Measurements from ENCODE around the gene IL34. TPM values are rescaled to one million over a fixed set of nuclear protein-coding genes. Genes with fewer than 3 reads are reported as not detected.

Gene IL34
- total RNA-seq, 1 experiment from 2014 or later: 4.4 TPM

- H2BK120ac ChIP-seq (ENCODE audit: low read depth, low read length, poor library complexity, severe bottlenecking): no peak overlapping the region
- H3K79me1 ChIP-seq (ENCODE audit: insufficient read depth, low read depth, low read length, poor library complexity, severe bottlenecking): no peaks in the 10 kb centered on the region
- H2BK15ac ChIP-seq (ENCODE audit: low read depth, low read length): no peak overlapping the region
- H3T11ph ChIP-seq (ENCODE audit: low read length): no peak overlapping the region
- H3K79me2 ChIP-seq (ENCODE audit: insufficient read depth, low read length): no peaks in the 10 kb centered on the region
- H4K5ac ChIP-seq (ENCODE audit: insufficient read length, low read depth, low read length): no peak overlapping the region
- no peak overlapping the region for H3K14ac ChIP-seq (ENCODE audit: insufficient read depth, low read length)
- H2BK12ac ChIP-seq (ENCODE audit: insufficient read length, low read depth, low read length): no peak overlapping the region
- Mint-ChIP-seq H3K27me3 (ENCODE audit: low read depth) (no peaks in the 10 kb centered on the region), H3K27ac (no peak overlapping the region; a peak in 1 of 7 replicates), H3K36me3 (ENCODE audit: insufficient read depth in 1 of 3, low read depth in 3 of 3) (peaks cover 8 to 10% (median 10%) of the 10 kb centered on the region in 3 experiments; a peak in 4 of 7 replicates), H3K4me3 (no peak overlapping the region), H3K9me3 (no peaks in the 10 kb centered on the region), H3K4me1 (peaks cover 36 to 41% of the 10 kb centered on the region in 2 experiments)
- H2BK20ac ChIP-seq (ENCODE audit: low read depth, low read length, poor library complexity, severe bottlenecking): no peak overlapping the region
- H3K4ac ChIP-seq (ENCODE audit: low read depth, low read length): no peak overlapping the region
- H3K56ac ChIP-seq (ENCODE audit: insufficient read length, low read depth, low read length): no peak overlapping the region
- no peaks in the 10 kb centered on the region; the same call in 1 of the 2 replicates for H3K4me1 ChIP-seq (ENCODE audit: insufficient read depth, low read length)
- no peak for TF ChIP-seq CTCF (conservative IDR thresholded peaks at IDR 0.05)
- H3K4me2 ChIP-seq (ENCODE audit: insufficient read depth, insufficient read length, low read length): no peak overlapping the region
- H3K18ac ChIP-seq (ENCODE audit: insufficient read length, low read depth, low read length): no peak overlapping the region
- no peak overlapping the region for H2AK5ac ChIP-seq (ENCODE audit: insufficient read length, low read length)
- H3K27me3 ChIP-seq (ENCODE audit: insufficient read depth, low read length): no peaks in the 10 kb centered on the region
- H2BK5ac ChIP-seq (ENCODE audit: insufficient read length, low read length): no peak overlapping the region
- no peak overlapping the region for H3K23ac ChIP-seq (ENCODE audit: insufficient read length, low read depth, low read length)
- no peaks in the 10 kb centered on the region for H3K23me2 ChIP-seq (ENCODE audit: insufficient read length, low read depth, low read length, poor library complexity, severe bottlenecking)
- H3K9me3 ChIP-seq (ENCODE audit: control insufficient read depth, low read depth, low read length): no peaks in the 10 kb centered on the region
- no peak for DNase-seq
- no peak overlapping the region for H3K9ac ChIP-seq (ENCODE audit: extremely low read depth, insufficient read length, low read length)
- WGBS (ENCODE audit: extremely low coverage, insufficient read length, low lambda C conversion rate): no CpG with 5 or more reads among the region's 17 CpGs
- H3K27ac ChIP-seq (ENCODE audit: insufficient read length, low read depth, low read length): no peak overlapping the region
- no peaks in the 10 kb centered on the region for H4K20me1 ChIP-seq (ENCODE audit: control insufficient read depth, insufficient read depth, insufficient read length)
- no peak overlapping the region for H4K91ac ChIP-seq (ENCODE audit: insufficient read length, low read depth, low read length)
- no peak overlapping the region for H2AFZ ChIP-seq (ENCODE audit: low read length)
- no peak overlapping the region for H4K8ac ChIP-seq (replicated peaks; ENCODE audit: insufficient read length, low read depth, low read length)
Measured at GRCh38 chr16:70699696-70700095, 53.3 kb downstream of the IL34 start.

Data from H9 (cell line).